ENCODE results near the gene SRC. TPM values are rescaled to one million over a fixed set of nuclear protein-coding genes. Genes with fewer than 3 reads are reported as not detected.
A peak's percentile ranks its signal among the peaks of the same experiment; 100 is the strongest.

The SRC gene
- total RNA-seq, 1 donor from 2014 or later = 6.4 TPM

DNA sequence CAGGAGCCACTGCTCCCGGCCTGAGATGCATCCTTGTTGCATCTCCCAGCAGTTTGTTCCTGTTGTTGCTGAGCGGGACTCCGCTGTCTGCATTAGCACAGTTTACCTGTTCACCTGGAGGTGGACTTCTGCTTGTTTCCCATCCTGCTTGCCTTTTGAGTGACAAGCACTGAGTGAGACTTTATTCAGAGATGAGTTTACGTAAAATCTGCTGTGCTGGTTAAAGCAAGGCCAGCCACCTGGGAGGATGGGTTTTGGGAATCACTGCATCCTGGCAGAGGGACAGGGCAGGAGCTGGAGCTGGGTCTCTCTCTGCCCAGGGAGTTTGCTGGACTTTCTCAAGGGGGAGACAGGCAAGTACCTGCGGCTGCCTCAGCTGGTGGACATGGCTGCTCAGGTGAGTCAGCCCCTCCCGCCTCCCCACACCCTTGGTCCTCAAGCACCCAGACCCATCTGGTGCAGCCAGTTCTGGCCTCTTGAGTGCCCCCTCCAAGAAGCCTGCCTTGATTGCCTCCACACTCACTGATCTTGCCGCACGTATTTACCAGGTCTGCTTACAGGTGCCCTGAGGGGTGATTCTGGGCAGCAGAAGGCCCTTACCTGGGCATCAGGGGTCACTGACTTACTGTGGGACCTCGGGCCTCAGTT, 55.5 kb downstream of the SRC start:
- no peak overlapping the region for H3K27ac Mint-ChIP-seq
- intact Hi-C loops (cut with micrococcal nuclease) = no loop called here

DNA sequence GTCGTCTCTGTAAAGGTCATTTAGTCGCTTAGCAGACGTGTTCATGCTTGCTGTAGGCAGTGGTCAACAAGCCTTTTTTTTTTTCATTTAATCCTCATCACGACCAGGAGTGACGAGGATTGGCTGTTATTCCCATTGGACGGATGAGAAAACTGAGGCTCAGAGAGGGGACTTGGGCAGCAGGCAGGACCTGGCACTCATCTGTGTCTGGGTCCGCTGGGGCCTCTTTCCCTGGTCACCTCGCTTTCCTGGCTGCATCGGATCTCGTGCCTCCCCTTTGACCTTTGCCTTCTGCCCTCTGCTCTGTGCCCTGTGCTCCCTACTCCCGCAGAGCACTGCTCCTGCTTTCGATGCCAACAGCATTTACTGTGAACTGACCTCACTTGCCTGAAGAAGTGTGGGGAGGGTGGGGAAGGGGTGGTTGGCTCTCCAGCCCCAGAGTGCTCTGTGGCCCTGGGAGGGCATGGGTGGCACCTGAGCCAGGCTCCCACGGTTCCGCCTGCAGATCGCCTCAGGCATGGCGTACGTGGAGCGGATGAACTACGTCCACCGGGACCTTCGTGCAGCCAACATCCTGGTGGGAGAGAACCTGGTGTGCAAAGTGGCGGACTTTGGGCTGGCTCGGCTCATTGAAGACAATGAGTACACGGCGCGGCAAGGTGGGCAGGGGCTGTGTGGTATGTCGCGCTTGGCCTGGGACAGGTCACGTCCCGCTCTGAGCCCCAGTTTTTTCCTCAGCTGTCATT, 56.2 kb downstream of the SRC start:
- Mint-ChIP-seq H3K27me3 (ENCODE audit: insufficient read depth) (peaks cover 8% of the 10 kb centered on the region), H3K27ac (no peak overlapping the region), H3K36me3 (ENCODE audit: low read depth) (no peaks in the 10 kb centered on the region), H3K9me3 (no peaks in the 10 kb centered on the region), H3K4me1 (ENCODE audit: low read depth) (peaks cover 7% of the 10 kb centered on the region), H3K4me3 (no peak overlapping the region)
- intact Hi-C loops (cut with micrococcal nuclease) = no loop called here
- DNase-seq (ENCODE audit: low spot score) = no peak

More for the DNA sequence above, 55.5 kb downstream of the SRC start:
- no peak for DNase-seq (ENCODE audit: low spot score)
- Mint-ChIP-seq H3K4me1 (ENCODE audit: low read depth) (peaks cover 6% of the 10 kb centered on the region), H3K36me3 (ENCODE audit: low read depth) (no peaks in the 10 kb centered on the region), H3K4me3 (no peak overlapping the region), H3K27me3 (ENCODE audit: insufficient read depth) (peaks cover 6% of the 10 kb centered on the region), H3K9me3 (no peaks in the 10 kb centered on the region)

- intact Hi-C loops (cut with micrococcal nuclease) = no loop called here
- Mint-ChIP-seq H3K27me3 (ENCODE audit: insufficient read depth) (peaks cover 14% of the 10 kb centered on the region), H3K4me3 (no peak overlapping the region), H3K27ac (no peak overlapping the region), H3K9me3 (no peaks in the 10 kb centered on the region), H3K4me1 (ENCODE audit: low read depth) (peaks cover 12% of the 10 kb centered on the region), H3K36me3 (ENCODE audit: low read depth) (no peaks in the 10 kb centered on the region)
- no peak for DNase-seq (ENCODE audit: low spot score)
Observed at GRCh38 chr20:37403107-37404033, 57.4 kb downstream of the SRC start.

- peaks cover 12% of the 10 kb centered on the region for H3K4me1 Mint-ChIP-seq (ENCODE audit: low read depth)
- H3K36me3 Mint-ChIP-seq (ENCODE audit: low read depth) = no peaks in the 10 kb centered on the region
- DNase-seq (ENCODE audit: low spot score) = no peak
- peaks cover 22% of the 10 kb centered on the region for H3K27me3 Mint-ChIP-seq (ENCODE audit: insufficient read depth)
- H3K27ac Mint-ChIP-seq = no peak overlapping the region
- intact Hi-C loops (cut with micrococcal nuclease) = no loop called here
- no peaks in the 10 kb centered on the region for H3K9me3 Mint-ChIP-seq
- no peak overlapping the region for H3K4me3 Mint-ChIP-seq
Observed at GRCh38 chr20:37404461-37404890, 58.5 kb downstream of the SRC start.

DNA sequence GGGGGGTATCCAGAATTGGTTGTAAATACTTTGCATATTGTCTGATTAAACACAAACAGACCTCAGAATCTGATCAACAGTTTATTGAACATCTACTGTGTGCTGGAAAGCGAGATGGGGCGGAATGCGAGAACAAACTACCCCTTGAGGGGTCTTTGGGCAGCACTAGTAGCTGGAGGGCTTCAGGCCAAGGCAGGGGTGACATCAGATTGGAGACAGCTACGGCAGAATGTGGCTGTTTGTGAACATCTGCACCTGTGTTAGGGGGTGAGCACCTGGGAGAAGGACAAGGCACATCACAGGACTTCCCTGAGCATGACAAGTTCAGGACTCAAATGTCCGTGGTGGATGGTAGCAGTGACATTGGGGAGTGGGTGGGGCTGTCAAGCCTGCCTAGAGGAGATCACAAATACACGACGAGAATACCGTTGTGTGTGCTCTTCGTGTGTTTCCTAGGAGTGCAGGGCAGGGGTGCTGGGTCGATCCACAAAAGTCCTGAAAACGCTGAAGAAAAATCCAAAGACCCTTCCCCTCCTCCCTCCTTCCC, 59.5 kb downstream of the SRC start:
- peaks cover 22% of the 10 kb centered on the region for H3K27me3 Mint-ChIP-seq (ENCODE audit: insufficient read depth)
- H3K9me3 Mint-ChIP-seq = no peaks in the 10 kb centered on the region
- DNase-seq (ENCODE audit: low spot score) = no peak
- peak overlapping the region; percentile 58 for H3K4me3 Mint-ChIP-seq
- peaks cover 12% of the 10 kb centered on the region for H3K4me1 Mint-ChIP-seq (ENCODE audit: low read depth)
- intact Hi-C loops (cut with micrococcal nuclease) = loop anchor here (5.0 kb wide), 1 partner anchor 122 kb away; the partner anchor contains the start of gene BLCAP
- peak overlapping the region; percentile 16 for H3K27ac Mint-ChIP-seq
- no peaks in the 10 kb centered on the region for H3K36me3 Mint-ChIP-seq (ENCODE audit: low read depth)

- Mint-ChIP-seq H3K36me3 (ENCODE audit: low read depth) (no peaks in the 10 kb centered on the region), H3K4me1 (ENCODE audit: low read depth) (peaks cover 12% of the 10 kb centered on the region), H3K27me3 (ENCODE audit: insufficient read depth) (peaks cover 22% of the 10 kb centered on the region), H3K9me3 (no peaks in the 10 kb centered on the region), H3K4me3 (peak overlapping the region; percentile 58), H3K27ac (peak overlapping the region; percentile 78)
- DNase-seq (ENCODE audit: low spot score) = peak; percentile 16
- intact Hi-C loops (cut with micrococcal nuclease) = loop anchor here (5.0 kb wide), 1 partner anchor 121 kb away; the partner anchor contains the start of gene BLCAP
Observed at GRCh38 chr20:37406010-37406998, 60.4 kb downstream of the SRC start.

- intact Hi-C loops (cut with micrococcal nuclease) = loop anchor here (5.0 kb wide), 1 partner anchor 120 kb away; the partner anchor contains the start of gene BLCAP
- peaks cover 12% of the 10 kb centered on the region for H3K4me1 Mint-ChIP-seq (ENCODE audit: low read depth)
- peak overlapping the region; percentile 20 for H3K4me3 Mint-ChIP-seq
- peak overlapping the region; percentile 78 for H3K27ac Mint-ChIP-seq
- H3K27me3 Mint-ChIP-seq (ENCODE audit: insufficient read depth) = peaks cover 22% of the 10 kb centered on the region
- DNase-seq (ENCODE audit: low spot score) = no peak
- no peaks in the 10 kb centered on the region for H3K36me3 Mint-ChIP-seq (ENCODE audit: low read depth)
- H3K9me3 Mint-ChIP-seq = no peaks in the 10 kb centered on the region
Observed at GRCh38 chr20:37407019-37407566, 61.2 kb downstream of the SRC start.

- Mint-ChIP-seq H3K27me3 (ENCODE audit: insufficient read depth) (peaks cover 22% of the 10 kb centered on the region), H3K9me3 (no peaks in the 10 kb centered on the region), H3K4me3 (no peak overlapping the region), H3K4me1 (ENCODE audit: low read depth) (peaks cover 12% of the 10 kb centered on the region), H3K27ac (peak overlapping the region; percentile 59), H3K36me3 (ENCODE audit: low read depth) (no peaks in the 10 kb centered on the region)
- DNase-seq (ENCODE audit: low spot score) = no peak
- intact Hi-C loops (cut with micrococcal nuclease) = loop anchor here (5.0 kb wide), 1 partner anchor 120 kb away; the partner anchor contains the start of gene BLCAP
Observed at GRCh38 chr20:37407573-37408002, 61.6 kb downstream of the SRC start.

GRCh38 chr20:37408302-37409193, 62.6 kb downstream of the SRC start:
- H3K4me3 Mint-ChIP-seq = no peak overlapping the region
- peaks cover 12% of the 10 kb centered on the region for H3K4me1 Mint-ChIP-seq (ENCODE audit: low read depth)
- H3K27me3 Mint-ChIP-seq (ENCODE audit: insufficient read depth) = peaks cover 22% of the 10 kb centered on the region
- H3K27ac Mint-ChIP-seq = no peak overlapping the region
- H3K9me3 Mint-ChIP-seq = no peaks in the 10 kb centered on the region
- intact Hi-C loops (cut with micrococcal nuclease) = loop anchor here (5.0 kb wide), 1 partner anchor 119 kb away; the partner anchor contains the start of gene BLCAP
- DNase-seq (ENCODE audit: low spot score) = no peak
- no peaks in the 10 kb centered on the region for H3K36me3 Mint-ChIP-seq (ENCODE audit: low read depth)

- Mint-ChIP-seq H3K4me3 (no peak overlapping the region), H3K9me3 (no peaks in the 10 kb centered on the region), H3K27ac (no peak overlapping the region), H3K4me1 (ENCODE audit: low read depth) (peaks cover 6% of the 10 kb centered on the region), H3K27me3 (ENCODE audit: insufficient read depth) (peaks cover 16% of the 10 kb centered on the region), H3K36me3 (ENCODE audit: low read depth) (no peaks in the 10 kb centered on the region)
- DNase-seq (ENCODE audit: low spot score) = no peak
- intact Hi-C loops (cut with micrococcal nuclease) = no loop called here
Observed at GRCh38 chr20:37411408-37412219, 65.7 kb downstream of the SRC start.
